Measurements from ENCODE around the gene SRRM3. TPM values are rescaled to one million over a fixed set of nuclear protein-coding genes. Genes with fewer than 3 reads are reported as not detected.
A peak's percentile ranks its signal among the peaks of the same experiment; 100 is the strongest.

Gene SRRM3
- total and polyA plus RNA-seq, 10 donors: 0.23 to 1.6 (median 0.93) TPM; not detected in 1

- WGBS, 5 donors: 4 to 8% (median 6%) methylated on average over 30 to 63 of the region's 63 CpGs
- Histone ChIP-seq H3K27ac (no peak overlapping the region), H3K27me3 (replicated peaks in 1 of 7) (peaks cover 2 to 93% (median 28%) of the 10 kb centered on the region in 7 donors), H3K4me1 (peaks cover 0 to 30% (median 21%) of the 10 kb centered on the region in 6 donors), H3K9me3 (no peaks in the 10 kb centered on the region), H3K4me3 (peak overlapping the region in 4 of 8 donors; percentile 24 to 74 (median 48)), H3K36me3 (no peaks in the 10 kb centered on the region)
- no peak for DNase-seq
- TF ChIP-seq CTCF (IDR thresholded peaks at IDR 0.05 in 8 of 11, conservative IDR thresholded peaks at IDR 0.05 in 3 of 11) (no peak), POLR2A (IDR thresholded peaks at IDR 0.05) (no peak)
- intact Hi-C loops (cut with DNase I; ENCODE audit: low total_unique reads): no loop called here
Observed at GRCh38 chr7:76281006-76281705, 79.5 kb downstream of the SRRM3 start.

GRCh38 chr7:76281706-76282343, 80.1 kb downstream of the SRRM3 start:
- intact Hi-C loops (cut with DNase I; ENCODE audit: low total_unique reads): no loop called here
- Histone ChIP-seq H3K27ac (no peak overlapping the region), H3K4me3 (peak overlapping the region in 4 of 8 donors; percentile 45 to 74 (median 50)), H3K4me1 (peaks cover 0 to 30% (median 21%) of the 10 kb centered on the region in 6 donors), H3K9me3 (no peaks in the 10 kb centered on the region), H3K27me3 (replicated peaks in 1 of 7) (peaks cover 2 to 86% (median 28%) of the 10 kb centered on the region in 7 donors), H3K36me3 (no peaks in the 10 kb centered on the region)
- no peak for DNase-seq
- WGBS, 5 donors: 3 to 6% (median 4%) methylated on average over 13 to 36 of the region's 36 CpGs
- TF ChIP-seq POLR2AphosphoS5 (IDR thresholded peaks at IDR 0.05) (no peak), POLR2A (IDR thresholded peaks at IDR 0.05) (no peak), CTCF (IDR thresholded peaks at IDR 0.05 in 8 of 11, conservative IDR thresholded peaks at IDR 0.05 in 3 of 11) (no peak)

- H3K4me1 ChIP-seq: peaks cover 0 to 30% (median 21%) of the 10 kb centered on the region in 6 donors
- H3K27ac ChIP-seq: no peak overlapping the region
- no peak for DNase-seq
- H3K9me3 ChIP-seq: no peaks in the 10 kb centered on the region
- H3K27me3 ChIP-seq (replicated peaks in 1 of 7): peaks cover 2 to 80% (median 28%) of the 10 kb centered on the region in 7 donors
- no peaks in the 10 kb centered on the region for H3K36me3 ChIP-seq
- intact Hi-C loops (cut with DNase I; ENCODE audit: low total_unique reads): no loop called here
- peak overlapping the region in 7 of 8 donors; percentile 23 to 74 (median 45) for H3K4me3 ChIP-seq
- TF ChIP-seq CTCF (IDR thresholded peaks at IDR 0.05 in 8 of 11, conservative IDR thresholded peaks at IDR 0.05 in 3 of 11) (no peak), POLR2A (IDR thresholded peaks at IDR 0.05) (no peak), POLR2AphosphoS5 (IDR thresholded peaks at IDR 0.05) (no peak)
- WGBS, 5 donors: 2 to 8% (median 5%) methylated on average over 31 to 98 of the region's 98 CpGs
Observed at GRCh38 chr7:76282344-76283253, 80.9 kb downstream of the SRRM3 start.
